Sigmoid colon (tissue), 4 donors: ENCODE data around the gene CDC42SE2.

Experiments used
- EP300 ChIP-seq, 4 donors: sonication (generic); formaldehyde crosslinking; IDR thresholded peaks; one replicate each; pipeline ENCODE4 v1.6.1; 2017; ENCODE audit warnings: antibody characterized with exemption in 4 of 4
- POLR2A ChIP-seq, 2 donors: fragments of 450-650 bp; IDR thresholded peaks; one replicate each; pipeline ENCODE4 v1.6.1; 2016; ENCODE audit warnings: antibody characterized with exemption in 2 of 2, mild to moderate bottlenecking in 2 of 2, moderate library complexity in 2 of 2
- POLR2AphosphoS5 ChIP-seq, 4 donors: sonication (generic); formaldehyde crosslinking; IDR thresholded peaks; one replicate each; pipeline ENCODE4 v1.6.1; 2017; ENCODE audit warnings: antibody characterized with exemption in 4 of 4
- TF ChIP-seq, protein P1 (sequence below), 4 experiments: fragments of 450-650 bp in 3 of 4; fragments of 200-600 bp in 1 of 4; IDR thresholded peaks; one replicate each; pipeline ENCODE4 v1.5.1; 2016 to 2019; ENCODE audit warnings: antibody characterized with exemption in 4 of 4, mild to moderate bottlenecking in 3 of 4, moderate library complexity in 2 of 4

DNA sequence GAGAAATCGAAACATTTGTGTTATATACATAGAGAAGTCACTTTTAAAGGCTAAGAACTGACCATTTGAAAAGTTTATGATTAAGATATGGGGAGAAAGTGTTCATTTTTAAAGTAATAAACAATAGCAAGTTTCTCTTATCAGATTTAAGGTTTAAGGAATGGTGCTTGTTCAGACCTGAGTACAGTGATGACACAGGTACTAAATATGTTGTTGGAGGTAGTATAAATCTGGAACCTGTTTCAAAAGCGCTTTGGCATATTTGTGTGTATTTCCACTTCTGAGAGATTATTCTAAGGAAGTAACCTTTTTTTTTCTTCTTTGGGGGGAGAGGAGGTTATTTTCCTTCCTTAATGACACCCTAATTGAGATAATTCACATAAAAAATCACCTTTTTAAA lies 18.4 kb downstream of the CDC42SE2 start:
- TF ChIP-seq, protein P1, sequence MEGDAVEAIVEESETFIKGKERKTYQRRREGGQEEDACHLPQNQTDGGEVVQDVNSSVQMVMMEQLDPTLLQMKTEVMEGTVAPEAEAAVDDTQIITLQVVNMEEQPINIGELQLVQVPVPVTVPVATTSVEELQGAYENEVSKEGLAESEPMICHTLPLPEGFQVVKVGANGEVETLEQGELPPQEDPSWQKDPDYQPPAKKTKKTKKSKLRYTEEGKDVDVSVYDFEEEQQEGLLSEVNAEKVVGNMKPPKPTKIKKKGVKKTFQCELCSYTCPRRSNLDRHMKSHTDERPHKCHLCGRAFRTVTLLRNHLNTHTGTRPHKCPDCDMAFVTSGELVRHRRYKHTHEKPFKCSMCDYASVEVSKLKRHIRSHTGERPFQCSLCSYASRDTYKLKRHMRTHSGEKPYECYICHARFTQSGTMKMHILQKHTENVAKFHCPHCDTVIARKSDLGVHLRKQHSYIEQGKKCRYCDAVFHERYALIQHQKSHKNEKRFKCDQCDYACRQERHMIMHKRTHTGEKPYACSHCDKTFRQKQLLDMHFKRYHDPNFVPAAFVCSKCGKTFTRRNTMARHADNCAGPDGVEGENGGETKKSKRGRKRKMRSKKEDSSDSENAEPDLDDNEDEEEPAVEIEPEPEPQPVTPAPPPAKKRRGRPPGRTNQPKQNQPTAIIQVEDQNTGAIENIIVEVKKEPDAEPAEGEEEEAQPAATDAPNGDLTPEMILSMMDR (IDR thresholded peaks at IDR 0.05): no peak
- TF ChIP-seq POLR2AphosphoS5 (IDR thresholded peaks at IDR 0.05): no peak
- TF ChIP-seq EP300 (IDR thresholded peaks at IDR 0.05): no peak
- no peak for TF ChIP-seq POLR2A (IDR thresholded peaks at IDR 0.05)
